Spleen (tissue), 7 donors: ENCODE data around the gene EXPH5.

Experiments
- CTCF ChIP-seq, 11 experiments: fragments of 200-600 bp in 7 of 11; fragments of 450-650 bp in 4 of 11; sonication (generic) in 4 of 11; IDR thresholded peaks in 8 of 11; conservative IDR thresholded peaks in 3 of 11; 1 replicate in 7 of 11; 2 replicates in 4 of 11; pipeline versions ENCODE4 v1.4.0 to v1.8.0; 2016 to 2021; ENCODE audit warnings: antibody characterized with exemption in 11 of 11, inconsistent platforms in 4 of 11, mild to moderate bottlenecking in 1 of 11
- POLR2A ChIP-seq, 3 donors: fragments of 450-650 bp; IDR thresholded peaks; one replicate each; pipeline ENCODE4 v1.5.1; 2017; ENCODE audit warnings: antibody characterized with exemption in 3 of 3, mild to moderate bottlenecking in 1 of 3
- POLR2AphosphoS5 ChIP-seq, 3 donors: sonication (generic); formaldehyde crosslinking; IDR thresholded peaks; one replicate each; pipeline ENCODE4 v1.5.1; 2017; ENCODE audit warnings: antibody characterized with exemption in 3 of 3
- donor health status: DM: no; HTN: no; CAD: no; lungs with moderate emphysema.
- donor health status: DM: no; HTN: no; CAD: no.
- donor health status: DM: no; HTN: no; CAD: no.

- TF ChIP-seq POLR2AphosphoS5 (IDR thresholded peaks at IDR 0.05) = no peak
- no peak for TF ChIP-seq CTCF (IDR thresholded peaks at IDR 0.05 in 8 of 11, conservative IDR thresholded peaks at IDR 0.05 in 3 of 11)
- TF ChIP-seq POLR2A (IDR thresholded peaks at IDR 0.05) = no peak
These were observed 92.8 kb downstream of the EXPH5 start for GRCh38 chr11:108500721-108501120.
